Measurements from ENCODE around the gene PDP2.

DNA sequence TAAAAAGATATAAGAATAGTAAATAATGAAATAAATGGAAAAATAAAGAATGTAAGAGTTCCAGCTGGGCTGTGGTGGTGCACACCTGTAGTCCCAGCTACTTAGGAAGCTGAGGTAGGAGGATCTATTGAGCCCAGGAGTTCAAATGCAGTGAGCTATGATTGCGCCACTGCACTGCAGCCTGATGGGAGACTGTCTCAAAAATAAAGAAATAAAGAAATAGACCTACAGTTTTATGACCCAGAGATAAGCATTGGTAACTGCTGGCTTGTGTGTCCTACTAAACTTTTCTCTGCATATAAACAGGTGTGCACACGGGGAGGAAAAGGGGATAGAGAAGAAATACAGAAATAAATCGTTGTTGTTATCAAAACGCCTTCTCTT lies 7.8 kb upstream of the PDP2 start:
- TF ChIP-seq EZH2 (IDR thresholded peaks at IDR 0.05; ENCODE audit: borderline replicate concordance, low read depth, low read length, severe bottlenecking) (no peak), CTCF (IDR thresholded peaks at IDR 0.05; ENCODE audit: borderline replicate concordance, extremely low read depth, low read length, poor library complexity, severe bottlenecking) (no peak)
